GM12801 (cell line): ENCODE data around the gene ARL8B.

ENCODE experiments used
- CTCF ChIP-seq: IDR thresholded peaks from one replicate; pipeline ENCODE4 v1.5.1; 2011; ENCODE audit warnings: control low read depth; ENCODE audit not compliant: insufficient read length; ENCODE audit errors: extremely low read depth

The ARL8B gene

GRCh38 chr3:5143464-5143863, 21.4 kb downstream of the ARL8B start:
- no peak for TF ChIP-seq CTCF

- TF ChIP-seq CTCF: no peak
These were observed 22.4 kb downstream of the ARL8B start for GRCh38 chr3:5144316-5144994.

GRCh38 chr3:5145120-5145519, 23.0 kb downstream of the ARL8B start:
- no peak for TF ChIP-seq CTCF

GRCh38 chr3:5149306-5149880, 27.3 kb downstream of the ARL8B start:
- TF ChIP-seq CTCF: no peak

- no peak for TF ChIP-seq CTCF
These were observed 29.5 kb downstream of the ARL8B start for GRCh38 chr3:5151586-5151985.

GRCh38 chr3:5153074-5153473, 31.0 kb downstream of the ARL8B start:
- no peak for TF ChIP-seq CTCF

- no peak for TF ChIP-seq CTCF
These were observed 33.1 kb downstream of the ARL8B start for GRCh38 chr3:5155241-5155640.
